NCI-H1436 treated with DMSO at 0.1 percent for 48 hours (cell line): Measurements from ENCODE around the gene SRGAP3.

Source experiments
- DNase-seq: peaks from one replicate; lab custom pipeline; 2025; lab: John Stamatoyannopoulos, UW

Gene SRGAP3

GRCh38 chr3:9224490-9224889 lies 25.0 kb downstream of the SRGAP3 start:
- DNase-seq, result no peak

GRCh38 chr3:9223672-9224071 lies 25.8 kb downstream of the SRGAP3 start:
- no peak for DNase-seq

- no peak for DNase-seq
Observed at GRCh38 chr3:9222956-9223639, 26.3 kb downstream of the SRGAP3 start.

DNA sequence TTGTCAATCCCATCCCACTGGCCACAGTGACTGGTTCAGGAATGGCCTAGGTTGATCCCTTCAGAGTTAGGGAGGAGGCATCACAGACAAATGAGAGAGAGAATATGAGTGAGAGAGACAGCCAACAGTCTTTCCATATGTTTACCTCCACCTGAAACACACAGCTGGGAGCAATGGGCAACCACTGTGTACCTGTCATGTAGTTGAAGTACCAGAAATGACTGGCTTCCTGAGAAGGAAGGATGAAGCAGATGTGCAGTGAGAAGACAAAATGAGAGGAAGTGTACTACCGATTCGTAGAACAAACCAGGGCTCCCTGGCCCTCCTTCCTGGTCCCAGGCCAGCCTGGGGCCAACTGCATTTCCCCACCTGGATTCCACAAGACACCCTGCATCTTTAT lies 27.4 kb downstream of the SRGAP3 start:
- DNase-seq, result no peak

GRCh38 chr3:9218514-9218846 lies 31.0 kb downstream of the SRGAP3 start:
- DNase-seq, result no peak

GRCh38 chr3:9217784-9218513 lies 31.5 kb downstream of the SRGAP3 start:
- no peak for DNase-seq

DNA sequence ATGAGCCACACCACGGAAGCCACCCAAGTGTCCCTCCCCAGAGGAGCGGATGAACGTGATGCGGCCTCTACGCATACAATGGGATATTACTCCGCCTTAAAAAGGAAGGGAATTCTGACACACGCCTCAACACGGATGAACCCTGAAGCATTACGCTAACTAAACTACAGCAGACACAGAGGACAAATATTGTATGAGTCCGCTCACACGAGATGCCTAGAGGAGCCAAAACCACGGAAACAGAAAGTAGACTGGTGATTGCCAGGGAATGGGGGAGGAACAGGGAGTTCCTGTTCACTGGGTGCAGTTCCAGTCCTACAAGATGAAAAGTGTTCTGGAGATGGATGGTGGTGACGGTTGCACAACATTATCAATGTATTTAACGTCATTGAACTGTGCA lies 32.7 kb downstream of the SRGAP3 start:
- DNase-seq, result no peak

DNA sequence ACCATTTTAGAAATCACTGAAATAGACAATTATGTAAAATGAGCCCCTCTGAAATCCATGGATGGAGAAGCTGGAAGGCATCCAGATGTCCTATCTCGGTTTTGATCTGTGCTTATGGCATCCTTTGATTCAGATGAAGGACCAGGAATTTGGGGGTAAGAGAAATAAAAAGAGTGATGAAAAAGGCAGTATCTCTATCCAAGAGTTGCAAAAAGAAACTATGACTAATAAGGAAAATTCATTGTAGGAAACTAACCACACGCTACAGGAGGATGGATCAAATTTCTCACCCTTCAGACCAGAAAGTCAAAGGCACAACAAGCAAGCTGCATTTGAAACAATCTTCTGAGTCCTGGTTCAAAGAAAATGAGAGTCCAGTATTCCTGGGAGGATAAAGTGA lies 34.8 kb downstream of the SRGAP3 start:
- DNase-seq, result no peak

GRCh38 chr3:9214185-9214584 lies 35.3 kb downstream of the SRGAP3 start:
- no peak for DNase-seq

DNA sequence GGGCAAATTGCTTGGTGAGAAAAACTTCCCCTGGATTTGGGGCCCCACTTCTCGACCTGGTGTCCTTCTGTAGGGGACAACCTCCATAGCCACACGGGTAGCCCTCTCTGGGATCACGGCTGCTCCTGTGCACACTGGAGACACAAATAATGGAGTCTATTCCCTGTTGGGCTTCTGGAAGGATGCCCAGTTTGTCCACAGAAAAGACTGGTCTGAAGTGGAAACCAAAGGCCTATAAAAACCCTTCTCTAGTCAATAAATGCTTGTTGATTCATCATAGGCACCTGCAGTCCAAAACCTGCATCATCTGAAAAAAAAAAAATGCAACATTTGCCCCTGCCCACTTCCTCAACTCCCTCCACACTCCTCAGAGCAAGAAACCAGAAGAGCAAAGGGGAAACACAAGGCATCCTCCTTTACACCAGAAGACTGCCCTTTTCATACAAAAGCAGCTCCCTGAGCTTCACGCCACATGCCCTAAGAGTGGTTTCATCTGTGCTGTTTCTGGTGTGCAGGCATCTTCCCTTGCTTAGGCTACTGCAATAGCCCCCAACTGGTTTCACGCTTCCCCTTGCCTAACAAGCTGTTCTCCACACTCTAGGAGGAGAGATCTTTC lies 36.3 kb downstream of the SRGAP3 start:
- DNase-seq, result no peak

GRCh38 chr3:9211155-9211950 lies 38.1 kb downstream of the SRGAP3 start:
- no peak for DNase-seq

DNA sequence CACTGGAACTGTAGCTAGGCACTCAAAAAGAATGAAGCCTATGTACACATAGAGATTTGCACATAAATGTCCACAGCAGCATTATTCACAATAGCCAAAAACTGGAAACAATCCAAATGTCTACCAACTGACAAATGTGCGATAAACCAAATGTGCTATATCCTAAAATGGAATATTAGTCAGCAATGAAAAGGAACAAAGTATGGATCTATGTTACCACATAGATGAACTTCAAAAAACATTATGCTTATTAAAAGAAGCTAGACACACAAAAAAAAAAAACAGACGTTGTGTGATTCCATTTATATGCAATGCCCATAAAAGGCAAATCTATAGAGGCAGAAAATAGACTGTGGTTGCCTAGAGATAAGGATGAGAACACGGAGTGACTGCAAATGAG lies 39.7 kb downstream of the SRGAP3 start:
- no peak for DNase-seq

GRCh38 chr3:9208605-9209152 lies 40.8 kb downstream of the SRGAP3 start:
- no peak for DNase-seq

- DNase-seq, result no peak
Observed at GRCh38 chr3:9207116-9207763, 42.2 kb downstream of the SRGAP3 start.

DNA sequence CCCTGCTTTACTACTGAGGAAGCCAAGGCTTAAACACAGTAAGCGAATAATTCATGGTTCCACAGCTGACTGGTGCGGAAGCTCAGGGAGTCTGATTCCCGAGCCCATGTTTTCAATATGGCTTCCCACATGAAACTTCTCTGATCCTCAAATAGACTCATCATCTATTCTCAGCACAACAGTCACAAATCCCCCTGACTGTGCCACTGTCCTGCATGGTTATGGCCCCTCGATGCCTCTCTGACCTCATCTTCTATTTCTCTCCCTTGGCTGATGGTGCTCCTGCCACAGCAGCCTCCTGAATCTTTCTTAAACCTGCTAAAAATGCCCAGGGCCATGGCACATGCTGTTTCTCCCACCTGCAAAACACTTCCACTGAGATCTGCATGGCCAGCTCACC lies 43.2 kb downstream of the SRGAP3 start:
- no peak for DNase-seq

DNA sequence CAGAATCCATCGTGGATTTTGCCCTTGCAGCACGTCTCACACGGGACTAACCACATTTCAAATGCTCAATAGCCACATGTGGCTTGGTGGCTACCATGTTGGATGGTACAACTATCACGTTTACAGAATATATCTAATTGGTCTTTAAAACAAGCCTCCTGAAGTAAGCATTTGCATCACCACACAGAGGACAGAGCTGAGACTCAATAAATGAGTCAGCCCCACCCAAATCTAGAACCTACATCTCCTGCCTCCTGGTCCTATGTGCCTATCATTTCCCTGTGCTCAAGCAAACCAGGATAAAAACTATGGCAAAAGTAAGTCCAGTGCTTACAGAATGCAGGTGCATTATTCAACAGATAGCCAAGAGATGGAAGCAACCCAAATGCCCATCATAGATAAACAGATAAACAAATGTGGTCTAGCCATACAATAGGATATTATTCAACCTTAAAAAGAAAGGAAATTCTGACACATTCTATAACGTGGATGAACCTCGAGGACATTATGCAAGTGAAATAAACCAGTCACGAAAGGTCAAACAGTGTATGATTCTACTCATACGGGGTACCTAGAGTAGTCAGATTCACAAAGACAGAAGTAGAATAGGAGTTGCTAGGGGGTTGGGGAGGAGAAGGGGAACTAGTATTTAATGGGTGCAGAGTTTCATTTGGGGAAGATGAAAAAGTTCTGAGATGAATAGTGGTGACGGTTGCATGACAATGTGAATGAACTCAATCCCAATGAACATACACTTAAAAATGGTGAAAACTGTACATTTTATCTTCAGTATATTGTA lies 43.9 kb downstream of the SRGAP3 start:
- DNase-seq, result no peak

- no peak for DNase-seq
Observed at GRCh38 chr3:9204253-9204992, 45.0 kb downstream of the SRGAP3 start.

DNA sequence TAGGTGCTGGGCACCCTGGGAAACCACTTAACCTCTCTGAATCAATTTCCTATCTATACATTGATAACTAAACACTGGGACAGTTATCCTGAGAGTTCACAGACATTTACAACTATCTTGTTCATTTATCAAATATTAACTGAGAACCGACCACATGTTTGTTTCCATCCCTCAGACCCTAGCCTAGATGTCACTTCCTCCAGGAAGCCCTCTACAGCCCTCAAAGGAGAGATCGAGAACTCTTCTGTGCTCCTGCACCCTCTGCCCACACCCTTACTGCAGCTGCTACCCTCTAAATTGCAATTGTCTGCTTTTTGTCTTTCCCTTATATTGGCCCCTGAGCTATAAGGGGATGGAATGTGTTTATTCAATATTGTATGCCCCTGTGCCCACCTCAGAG lies 46.1 kb downstream of the SRGAP3 start:
- no peak for DNase-seq

DNA sequence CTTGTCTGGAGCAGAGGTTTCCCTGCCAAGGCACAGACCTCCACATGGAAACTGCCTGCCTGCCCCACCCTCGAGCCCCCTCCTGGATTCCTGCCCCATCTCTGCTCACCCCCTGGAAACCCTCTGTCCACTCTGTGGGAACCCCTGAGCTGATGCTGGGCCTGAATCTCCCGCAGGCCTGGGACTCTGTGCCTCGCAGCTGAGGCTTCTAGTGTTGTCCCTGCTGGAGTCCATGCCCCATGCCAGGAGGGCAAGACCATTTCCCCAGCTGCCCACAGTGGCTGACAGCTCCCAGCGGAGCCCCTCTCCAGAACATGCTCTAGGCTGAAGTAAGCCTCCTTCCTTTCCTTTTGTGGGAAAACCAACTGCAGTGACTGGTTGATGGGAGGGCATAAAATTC lies 46.9 kb downstream of the SRGAP3 start:
- no peak for DNase-seq

DNA sequence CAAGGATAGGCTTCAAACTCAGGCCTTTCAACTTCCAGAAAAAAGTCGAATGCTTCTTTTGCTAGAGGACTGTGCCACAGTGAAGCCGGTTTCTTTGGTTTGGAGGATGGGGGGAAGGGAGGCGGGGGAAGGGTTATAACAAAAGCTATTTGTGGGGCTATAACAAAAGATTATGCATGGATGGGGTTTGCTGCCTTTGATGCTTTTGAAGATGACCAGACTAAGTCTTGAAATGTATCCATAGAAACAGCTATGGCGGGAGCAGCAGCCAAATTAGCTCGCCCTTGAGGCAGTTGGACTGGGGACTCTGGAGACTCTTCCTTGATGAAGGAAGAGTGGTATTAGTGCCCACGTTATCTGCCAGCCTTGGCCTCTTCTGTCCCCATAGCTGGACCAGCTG lies 47.5 kb downstream of the SRGAP3 start:
- DNase-seq, result no peak
